ENCODE data around the gene SAMD8. TPM values are rescaled to one million over a fixed set of nuclear protein-coding genes. Genes with fewer than 3 reads are reported as not detected.
"Not testable (repeated sequence)": the region's sequence is repeated elsewhere in the genome, so short reads cannot be mapped to it uniquely, and the experiment has no call there.

Gene SAMD8
- total and polyA plus RNA-seq, 7 donors: 2.1 to 37.5 (median 25.0) TPM

- intact Hi-C loops (cut with DNase I): loop anchor here (5.0 kb wide), 2 partner anchors 102 to 283 kb away; partner anchors contain the start of genes KAT6B and VDAC2
- 96 to 98% methylated on average over 8 of the region's 8 CpGs for WGBS, 2 donors
- Histone ChIP-seq H3K4me3 (peak overlapping the region in 1 of 4 donors; percentile 94), H3K36me3 (no peaks in the 10 kb centered on the region), H3K4me1 (peaks cover 0 to 28% (median 21%) of the 10 kb centered on the region in 4 donors), H3K27ac (peak overlapping the region; percentile 95 to 99 (median 97)), H3K9me3 (no peaks in the 10 kb centered on the region), H3K27me3 (no peaks in the 10 kb centered on the region)
- no peak for DNase-seq
- no peak for TF ChIP-seq EP300 (IDR thresholded peaks at IDR 0.05)
- TF ChIP-seq CTCF (IDR thresholded peaks at IDR 0.05): no peak
- no peak for TF ChIP-seq POLR2A (IDR thresholded peaks at IDR 0.05)
- TF ChIP-seq POLR2AphosphoS5 (IDR thresholded peaks at IDR 0.05): no peak
Observed at GRCh38 chr10:75110006-75110632, 1.3 kb upstream of the SAMD8 start.

- intact Hi-C loops (cut with DNase I): loop anchor here (1.0 to 5.0 kb wide), 3 partner anchors 100 to 285 kb away; partner anchors contain the start of genes KAT6B and VDAC2
- H3K4me1 ChIP-seq: peaks cover 0 to 37% (median 23%) of the 10 kb centered on the region in 4 donors
- H3K9me3 ChIP-seq: no peaks in the 10 kb centered on the region
- no peak for TF ChIP-seq POLR2A (IDR thresholded peaks at IDR 0.05)
- no peak for TF ChIP-seq EP300 (IDR thresholded peaks at IDR 0.05)
- TF ChIP-seq CTCF (IDR thresholded peaks at IDR 0.05): no peak
- no peak for TF ChIP-seq POLR2AphosphoS5 (IDR thresholded peaks at IDR 0.05)
- peak overlapping the region; percentile 69 to 97 (median 84) for H3K4me3 ChIP-seq
- no peaks in the 10 kb centered on the region for H3K36me3 ChIP-seq
- WGBS, 2 donors: 2 to 3% methylated on average over 23 of the region's 23 CpGs
- no peaks in the 10 kb centered on the region for H3K27me3 ChIP-seq
- peak; percentile 86 for DNase-seq
- H3K27ac ChIP-seq: peak overlapping the region; percentile 95 to 99 (median 97)
Observed at GRCh38 chr10:75111907-75112679, 637 bp downstream of the SAMD8 start.

GRCh38 chr10:75115137-75115536 is 3.7 kb downstream of the SAMD8 start:
- H3K4me1 ChIP-seq: peaks cover 0 to 48% (median 34%) of the 10 kb centered on the region in 4 donors

GRCh38 chr10:75116941-75117775 is 5.7 kb downstream of the SAMD8 start:
- H3K36me3 ChIP-seq; H3K9me3 ChIP-seq; intact Hi-C loops (cut with DNase I); H3K4me3 ChIP-seq; DNase-seq; H3K27me3 ChIP-seq: not testable (repeated sequence)
- WGBS, 2 donors: 92 to 94% methylated on average over 15 of the region's 15 CpGs
- Histone ChIP-seq H3K27ac (peak overlapping the region in 2 of 4 donors; percentile 26), H3K4me1 (peaks cover 0 to 48% (median 35%) of the 10 kb centered on the region in 4 donors)

More at GRCh38 chr10:75115137-75115536, 3.7 kb downstream of the SAMD8 start:
- intact Hi-C loops (cut with DNase I): no loop called here
- Histone ChIP-seq H3K27ac (no peak overlapping the region), H3K9me3 (no peaks in the 10 kb centered on the region), H3K36me3 (no peaks in the 10 kb centered on the region), H3K27me3 (no peaks in the 10 kb centered on the region), H3K4me3 (no peak overlapping the region)
- no peak for DNase-seq
- WGBS, 2 donors: 82 to 83% methylated on average over 2 of the region's 2 CpGs
- TF ChIP-seq CTCF (IDR thresholded peaks at IDR 0.05) (no peak), POLR2A (IDR thresholded peaks at IDR 0.05) (no peak), POLR2AphosphoS5 (IDR thresholded peaks at IDR 0.05) (no peak), EP300 (IDR thresholded peaks at IDR 0.05) (no peak)

Measured in sigmoid colon (tissue), 7 donors.